ENCODE results near the gene POF1B.

Gene POF1B

GRCh38 chrX:85391185-85391877 is 11.9 kb upstream of the POF1B start:
- no peak overlapping the region for H3K4me2 ChIP-seq (ENCODE audit: low read length)
- no peaks in the 10 kb centered on the region for H3K4me1 ChIP-seq
- H3K27me3 ChIP-seq (ENCODE audit: control insufficient read depth, insufficient read depth, low read length), result no peaks in the 10 kb centered on the region
- no peaks in the 10 kb centered on the region for H3K36me3 ChIP-seq (ENCODE audit: control insufficient read depth, insufficient read depth, low read length)
- no peak overlapping the region for H3K4me3 ChIP-seq (ENCODE audit: low read depth, low read length)
- H3K27ac ChIP-seq, result no peak overlapping the region
- H3K9me3 ChIP-seq (ENCODE audit: control insufficient read depth, low read length), result no peaks in the 10 kb centered on the region
- no peak overlapping the region for H3K9ac ChIP-seq
- no peaks in the 10 kb centered on the region for H3K79me2 ChIP-seq
- TF ChIP-seq CTCF (IDR thresholded peaks at IDR 0.05), result no peak
- H2AFZ ChIP-seq, result no peak overlapping the region

- TF ChIP-seq CTCF (IDR thresholded peaks at IDR 0.05), result no peak
- no peaks in the 10 kb centered on the region for H3K4me1 ChIP-seq
- no peak overlapping the region for H3K4me2 ChIP-seq (ENCODE audit: low read length)
- H2AFZ ChIP-seq, result no peak overlapping the region
- no peaks in the 10 kb centered on the region for H3K36me3 ChIP-seq (ENCODE audit: control insufficient read depth, insufficient read depth, low read length)
- no peak overlapping the region for H3K4me3 ChIP-seq (ENCODE audit: low read depth, low read length)
- no peaks in the 10 kb centered on the region for H3K79me2 ChIP-seq
- no peaks in the 10 kb centered on the region for H3K27me3 ChIP-seq (ENCODE audit: control insufficient read depth, insufficient read depth, low read length)
- H3K9ac ChIP-seq, result no peak overlapping the region
- no peak overlapping the region for H3K27ac ChIP-seq
- H3K9me3 ChIP-seq (ENCODE audit: control insufficient read depth, low read length), result no peaks in the 10 kb centered on the region
Measured at GRCh38 chrX:85381602-85382001, 2.1 kb upstream of the POF1B start.

DNA sequence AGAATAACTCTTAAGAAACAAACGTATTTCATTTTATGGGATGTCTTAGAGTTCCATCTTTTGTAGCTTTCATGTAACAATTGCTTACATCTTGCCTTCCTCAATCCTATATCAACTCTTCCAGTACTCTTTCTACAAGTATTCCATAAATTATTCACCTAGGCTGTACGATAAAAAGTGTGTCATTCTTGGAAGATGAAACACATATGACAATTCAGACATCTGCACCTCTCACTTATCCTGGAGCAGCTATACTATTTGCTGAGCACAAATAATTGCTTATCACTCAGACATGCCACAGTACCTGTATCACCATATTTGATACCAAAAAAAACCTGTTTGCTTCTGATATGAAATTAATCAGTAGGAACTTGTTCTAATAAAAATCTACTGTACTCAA is 1.0 kb downstream of the POF1B start:
- Histone ChIP-seq H3K9me3 (ENCODE audit: control insufficient read depth, low read length) (no peaks in the 10 kb centered on the region), H3K36me3 (ENCODE audit: control insufficient read depth, insufficient read depth, low read length) (no peaks in the 10 kb centered on the region), H2AFZ (no peak overlapping the region), H3K9ac (no peak overlapping the region), H3K4me1 (no peaks in the 10 kb centered on the region), H3K4me3 (ENCODE audit: low read depth, low read length) (no peak overlapping the region), H3K27ac (no peak overlapping the region), H3K27me3 (ENCODE audit: control insufficient read depth, insufficient read depth, low read length) (no peaks in the 10 kb centered on the region), H3K79me2 (no peaks in the 10 kb centered on the region), H3K4me2 (ENCODE audit: low read length) (no peak overlapping the region)
- TF ChIP-seq CTCF (IDR thresholded peaks at IDR 0.05), result no peak

DNA sequence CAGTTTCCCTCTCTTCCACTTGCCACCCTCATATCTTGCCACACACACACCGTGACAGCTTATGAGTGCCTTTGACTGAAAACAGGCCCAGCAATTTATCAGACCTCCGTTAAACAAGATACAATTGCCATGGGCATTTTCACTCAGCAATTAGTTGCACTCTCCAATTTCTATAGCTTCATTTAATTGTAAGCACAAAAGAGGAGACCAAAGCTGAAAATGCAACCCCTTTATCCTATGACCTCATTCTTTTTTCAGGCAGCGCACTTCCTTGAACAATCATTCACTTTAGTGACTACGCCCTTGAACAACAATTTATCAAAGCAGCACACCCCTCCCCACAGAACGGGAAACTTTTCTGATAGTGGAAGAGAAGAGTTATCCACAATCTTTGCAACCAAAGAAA is 4.1 kb downstream of the POF1B start:
- Histone ChIP-seq H3K27me3 (ENCODE audit: control insufficient read depth, insufficient read depth, low read length) (no peaks in the 10 kb centered on the region), H3K9ac (no peak overlapping the region), H3K79me2 (no peaks in the 10 kb centered on the region), H2AFZ (no peak overlapping the region), H3K27ac (no peak overlapping the region), H3K9me3 (ENCODE audit: control insufficient read depth, low read length) (no peaks in the 10 kb centered on the region), H3K36me3 (ENCODE audit: control insufficient read depth, insufficient read depth, low read length) (no peaks in the 10 kb centered on the region), H3K4me3 (ENCODE audit: low read depth, low read length) (no peak overlapping the region), H3K4me1 (no peaks in the 10 kb centered on the region), H3K4me2 (ENCODE audit: low read length) (no peak overlapping the region)
- no peak for TF ChIP-seq CTCF (IDR thresholded peaks at IDR 0.05)

DNA sequence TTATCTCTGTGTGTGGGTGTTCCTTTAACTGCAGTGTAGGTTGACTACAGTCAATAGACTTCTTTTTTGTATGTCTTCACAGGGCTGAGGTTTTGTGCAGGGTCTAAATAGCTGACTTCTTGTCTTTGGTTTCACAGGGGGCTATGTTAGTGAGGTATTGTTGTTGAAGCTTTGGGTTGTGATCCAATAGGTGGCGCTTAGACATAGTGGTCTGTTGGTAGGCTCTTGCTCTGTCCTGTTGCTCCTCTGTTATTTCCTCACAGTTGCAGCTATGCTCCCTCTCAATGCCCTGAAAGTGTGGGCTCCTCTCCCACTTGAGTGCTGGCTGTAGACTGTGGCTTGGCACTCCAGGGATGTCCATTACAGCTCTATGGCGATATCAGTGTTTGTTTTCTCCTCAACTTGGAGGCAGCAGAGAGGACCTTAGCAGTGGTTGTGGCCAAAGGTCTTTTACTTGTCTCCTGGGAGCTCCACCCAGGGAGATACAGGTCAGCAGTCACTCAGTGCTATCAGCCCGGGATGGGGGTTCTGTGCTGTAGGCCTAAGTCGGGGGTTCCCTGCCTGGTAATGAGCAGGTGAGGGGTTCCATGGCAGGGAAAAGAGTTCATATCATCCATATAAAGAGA is 14.0 kb downstream of the POF1B start:
- Histone ChIP-seq H3K9ac (no peak overlapping the region), H3K36me3 (ENCODE audit: control insufficient read depth, insufficient read depth, low read length) (no peaks in the 10 kb centered on the region)

More for the DNA sequence above, 14.0 kb downstream of the POF1B start:
- Histone ChIP-seq H3K27me3 (ENCODE audit: control insufficient read depth, insufficient read depth, low read length) (no peaks in the 10 kb centered on the region), H3K9me3 (ENCODE audit: control insufficient read depth, low read length) (no peaks in the 10 kb centered on the region), H3K4me1 (no peaks in the 10 kb centered on the region), H3K4me3 (ENCODE audit: low read depth, low read length) (no peak overlapping the region), H3K79me2 (no peaks in the 10 kb centered on the region), H2AFZ (no peak overlapping the region), H3K4me2 (ENCODE audit: low read length) (no peak overlapping the region), H3K27ac (no peak overlapping the region)
- TF ChIP-seq CTCF (IDR thresholded peaks at IDR 0.05), result no peak

All from parathyroid adenoma (tissue), 2 donors.